IPS DF 19.7 (cell line): ENCODE data around the gene CBFA2T3.
A peak's percentile ranks its signal among the peaks of the same experiment; 100 is the strongest.
"Not testable (repeated sequence)": the region's sequence is repeated elsewhere in the genome, so short reads cannot be mapped to it uniquely, and the experiment has no call there.

Experiments
- DNase-seq: peaks from one replicate; pipeline ENCODE4 v3.0.0-alpha.2; 2013; ENCODE audit warnings: low read depth, low spot score

Gene CBFA2T3

DNA sequence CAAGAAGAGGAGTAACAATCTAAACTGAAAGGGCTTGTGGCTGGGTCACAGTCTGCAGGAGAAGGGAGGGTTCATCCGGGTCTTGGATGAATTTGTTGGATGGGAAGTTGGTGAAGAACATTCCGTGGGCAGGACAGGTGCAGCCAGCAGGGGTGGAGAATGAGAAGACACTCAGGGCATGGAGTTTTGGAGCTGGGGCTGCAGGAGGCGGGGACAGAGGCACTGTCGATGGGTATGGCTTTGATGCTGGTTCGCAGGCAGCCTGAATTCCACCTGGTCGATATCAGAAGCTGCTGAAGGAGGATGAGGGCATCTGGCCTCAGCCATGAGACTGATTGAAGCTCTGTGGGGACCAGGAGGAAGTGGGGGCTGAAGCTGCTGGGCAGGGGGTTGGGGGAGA, 36.1 kb upstream of the CBFA2T3 start:
- no peak for DNase-seq

DNA sequence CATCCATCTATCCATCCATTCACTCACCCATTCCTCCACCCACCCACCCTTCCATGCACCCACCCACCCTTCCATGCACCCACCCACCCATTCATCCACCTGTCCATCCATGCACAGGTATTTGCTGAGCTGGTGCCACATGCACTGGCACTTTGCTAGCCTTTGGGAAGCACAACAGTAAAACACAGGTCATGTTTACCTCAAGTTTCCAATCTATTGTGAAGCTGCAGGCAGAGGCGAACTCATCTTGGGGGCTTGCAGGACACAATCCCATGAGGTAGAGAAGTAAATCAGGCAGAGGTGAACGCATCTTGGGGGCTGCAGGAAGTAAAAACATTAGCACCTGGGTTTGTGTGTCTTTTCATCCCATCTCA, 35.6 kb upstream of the CBFA2T3 start:
- DNase-seq, result no peak

DNA sequence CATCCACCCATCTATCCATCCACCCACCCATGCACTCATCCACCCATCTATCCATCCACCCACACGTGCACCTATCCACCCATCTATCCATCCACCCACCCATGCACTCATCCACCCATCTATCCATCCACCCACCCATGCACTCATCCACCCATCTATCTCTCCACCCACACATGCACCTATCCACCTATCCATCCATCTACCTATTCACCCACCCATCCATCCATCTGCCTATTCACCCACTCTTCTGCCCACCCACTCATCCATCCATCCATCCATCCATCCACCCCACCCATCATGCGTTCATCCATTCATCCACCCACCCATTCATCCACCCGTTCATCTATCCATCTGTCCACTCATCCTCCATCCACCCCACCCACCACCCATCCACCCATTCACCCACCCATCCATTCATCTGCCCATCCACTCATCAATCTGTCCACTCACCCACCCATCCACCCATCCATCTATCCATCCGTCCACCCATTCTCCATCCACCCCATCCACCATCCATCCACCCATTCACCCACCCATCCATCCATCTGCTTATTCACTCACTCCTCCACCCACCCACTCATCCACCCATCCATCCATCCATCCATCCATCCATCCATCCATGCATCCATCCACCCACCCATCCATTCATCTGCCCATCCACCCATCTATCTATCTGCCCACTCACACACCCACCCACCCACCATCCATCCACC, 35.1 kb upstream of the CBFA2T3 start:
- DNase-seq, result no peak

DNA sequence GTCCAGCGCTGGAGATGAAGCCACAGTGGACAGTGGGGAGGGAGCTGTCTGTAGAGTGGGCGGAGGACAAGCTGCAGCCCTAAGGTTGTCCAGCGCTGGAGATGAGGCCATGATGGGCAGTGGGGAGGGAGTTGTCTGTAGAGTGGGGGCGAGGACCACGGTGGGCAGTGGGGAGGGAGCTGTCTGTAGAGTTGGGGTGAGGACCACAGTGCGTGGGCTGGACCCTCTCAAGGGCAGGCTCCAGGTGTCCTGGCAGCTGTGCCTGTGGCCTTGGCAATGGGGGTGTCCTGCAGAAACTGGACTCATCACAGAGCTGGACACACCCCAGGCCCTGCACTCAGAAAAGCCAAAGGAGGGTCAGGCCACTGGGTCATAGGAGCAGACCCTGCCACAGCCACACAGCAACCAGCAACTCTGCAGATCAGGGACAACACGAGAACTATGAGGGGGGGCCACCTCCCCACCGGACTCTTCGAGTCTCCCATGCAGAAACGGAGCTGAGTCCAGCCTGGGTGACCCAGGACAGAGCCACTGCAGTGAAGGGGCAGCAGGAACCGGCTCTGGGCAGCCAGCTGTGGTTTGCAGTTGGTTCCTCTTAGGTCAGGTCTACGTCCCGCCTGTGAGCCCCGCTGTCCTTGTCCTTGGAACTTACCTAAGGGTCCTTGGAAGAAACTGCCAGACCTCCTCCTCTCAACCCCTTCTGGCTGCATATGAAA, 33.4 kb upstream of the CBFA2T3 start:
- no peak for DNase-seq

DNA sequence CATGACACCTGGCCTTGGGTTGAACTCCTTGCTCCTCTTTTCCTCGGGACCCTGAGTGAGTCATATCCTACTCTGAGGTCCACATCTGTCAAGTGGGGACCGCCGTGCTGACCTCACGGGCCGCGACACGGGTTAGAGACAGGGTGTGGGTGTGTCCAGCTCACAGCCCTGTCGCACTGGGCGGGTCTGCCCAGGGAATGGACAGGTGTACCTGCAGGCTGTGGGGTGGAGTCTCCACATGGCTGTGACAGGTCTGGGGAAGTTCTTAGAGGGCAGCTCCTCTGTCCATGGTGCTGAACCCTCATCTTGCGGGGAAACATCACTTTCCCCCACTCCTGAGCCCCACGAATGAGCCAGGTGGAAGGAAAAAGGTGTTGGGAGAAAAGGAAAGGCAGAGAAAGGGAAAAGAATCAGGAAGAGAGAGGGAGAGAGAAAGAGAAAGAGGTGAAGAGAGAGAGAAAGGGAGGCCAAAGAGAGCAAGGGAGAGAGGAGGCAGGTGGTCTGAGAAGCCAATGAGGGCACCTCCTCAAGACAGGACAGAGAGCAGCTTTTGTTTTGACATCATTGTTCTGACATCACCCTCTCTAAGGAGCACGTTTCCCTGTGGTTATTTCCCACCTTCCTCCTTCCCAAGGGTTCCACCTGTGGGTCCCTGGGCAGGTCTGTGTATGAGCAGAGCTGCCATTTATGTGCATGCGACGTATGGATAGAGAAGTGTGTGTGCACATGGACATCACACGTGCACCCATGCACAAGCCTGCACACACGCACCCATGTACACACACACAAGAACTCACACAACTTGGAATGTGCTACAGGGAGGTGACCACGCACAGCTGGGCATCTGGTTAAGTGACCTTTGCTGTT, 32.6 kb upstream of the CBFA2T3 start:
- DNase-seq, result no peak

DNA sequence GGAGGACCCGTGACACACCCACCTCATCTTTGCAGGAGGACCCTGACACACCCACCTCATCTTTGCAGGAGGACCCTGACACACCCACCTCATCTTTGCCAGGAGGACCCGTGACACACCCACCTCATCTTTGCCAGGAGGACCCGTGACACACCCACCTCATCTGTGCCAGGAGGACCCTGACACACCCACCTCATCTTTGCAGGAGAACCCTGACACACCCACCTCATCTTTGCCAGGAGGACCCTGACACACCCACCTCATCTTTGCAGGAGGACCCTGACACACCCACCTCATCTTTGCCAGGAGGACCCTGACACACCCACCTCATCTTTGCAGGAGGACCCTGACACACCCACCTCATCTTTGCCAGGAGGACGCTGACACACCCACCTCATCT, 31.8 kb upstream of the CBFA2T3 start:
- DNase-seq, result not testable (repeated sequence)

DNA sequence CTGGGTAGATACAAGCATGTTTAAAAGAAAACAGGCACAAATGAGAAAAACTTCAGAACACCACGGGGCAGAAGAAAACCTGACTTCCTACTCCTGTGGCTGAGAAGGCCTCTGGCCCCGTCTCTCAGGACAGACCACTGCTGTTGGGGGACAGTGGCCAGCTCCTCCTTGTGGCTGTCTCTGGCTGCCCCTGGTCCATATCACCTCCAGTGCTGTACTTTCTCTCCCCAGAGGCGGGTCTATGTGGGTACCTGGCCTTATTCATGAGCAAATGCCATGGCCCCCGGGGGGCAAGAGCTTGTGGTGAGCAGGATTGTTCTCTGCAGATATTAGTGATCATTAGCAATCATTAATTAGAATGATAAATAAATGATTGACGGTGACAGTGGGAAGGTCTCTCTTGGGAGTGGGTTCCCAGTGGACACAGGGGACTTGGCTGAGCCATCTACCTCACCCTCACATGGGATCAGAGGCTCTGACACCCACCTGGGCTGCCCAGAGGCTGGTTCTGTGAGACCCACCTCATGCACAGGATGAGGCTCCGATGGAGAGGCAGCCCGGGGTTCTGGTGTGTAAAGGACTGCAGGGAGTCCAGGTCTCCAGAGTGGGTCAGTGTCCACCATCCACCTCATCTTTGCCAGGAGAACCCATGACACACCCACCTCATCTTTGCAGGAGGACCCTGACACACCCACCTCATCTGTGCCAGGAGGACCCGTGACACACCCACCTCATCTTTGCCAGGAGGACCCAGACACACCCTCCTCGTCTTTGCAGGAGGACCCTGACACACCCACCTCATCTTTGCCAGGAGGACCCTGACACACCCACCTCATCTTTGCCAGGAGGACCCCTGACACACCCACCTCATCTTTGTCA, 30.6 kb upstream of the CBFA2T3 start:
- no peak for DNase-seq

DNA sequence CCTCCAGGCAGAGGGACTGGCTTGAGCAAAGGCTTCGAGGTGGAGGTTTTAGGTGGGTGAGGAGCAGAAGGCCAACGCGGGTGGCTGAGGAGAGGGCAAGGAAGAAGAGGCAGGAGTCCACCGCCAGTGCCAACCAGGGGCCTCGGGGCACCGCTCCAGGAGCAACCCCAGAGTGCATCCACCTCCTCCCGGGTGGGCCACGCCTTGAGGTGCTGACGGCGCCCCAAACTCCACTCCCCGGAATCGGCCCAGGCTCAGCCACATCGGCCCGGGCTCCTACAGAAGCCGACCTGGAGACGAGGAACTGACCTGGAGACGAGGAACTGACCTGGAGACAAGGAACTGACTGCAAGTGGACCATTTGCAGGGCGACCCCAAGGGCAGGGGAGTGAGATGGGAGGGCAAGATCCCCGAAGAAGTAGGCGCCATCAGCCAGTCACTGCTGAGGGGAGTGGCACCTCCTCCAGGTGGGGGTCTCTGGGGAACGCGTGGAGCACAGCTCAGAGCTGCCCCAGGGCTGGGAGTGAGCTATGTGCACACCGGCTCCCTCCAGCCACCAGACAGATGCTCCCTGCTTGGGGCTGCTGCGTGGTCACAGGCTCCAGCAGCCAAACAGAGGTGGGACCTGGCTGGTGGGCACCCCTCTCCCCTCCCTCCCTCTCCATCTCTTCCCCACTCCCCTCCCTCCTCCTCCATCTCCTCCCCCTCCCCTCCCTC, 29.2 kb upstream of the CBFA2T3 start:
- no peak for DNase-seq

DNA sequence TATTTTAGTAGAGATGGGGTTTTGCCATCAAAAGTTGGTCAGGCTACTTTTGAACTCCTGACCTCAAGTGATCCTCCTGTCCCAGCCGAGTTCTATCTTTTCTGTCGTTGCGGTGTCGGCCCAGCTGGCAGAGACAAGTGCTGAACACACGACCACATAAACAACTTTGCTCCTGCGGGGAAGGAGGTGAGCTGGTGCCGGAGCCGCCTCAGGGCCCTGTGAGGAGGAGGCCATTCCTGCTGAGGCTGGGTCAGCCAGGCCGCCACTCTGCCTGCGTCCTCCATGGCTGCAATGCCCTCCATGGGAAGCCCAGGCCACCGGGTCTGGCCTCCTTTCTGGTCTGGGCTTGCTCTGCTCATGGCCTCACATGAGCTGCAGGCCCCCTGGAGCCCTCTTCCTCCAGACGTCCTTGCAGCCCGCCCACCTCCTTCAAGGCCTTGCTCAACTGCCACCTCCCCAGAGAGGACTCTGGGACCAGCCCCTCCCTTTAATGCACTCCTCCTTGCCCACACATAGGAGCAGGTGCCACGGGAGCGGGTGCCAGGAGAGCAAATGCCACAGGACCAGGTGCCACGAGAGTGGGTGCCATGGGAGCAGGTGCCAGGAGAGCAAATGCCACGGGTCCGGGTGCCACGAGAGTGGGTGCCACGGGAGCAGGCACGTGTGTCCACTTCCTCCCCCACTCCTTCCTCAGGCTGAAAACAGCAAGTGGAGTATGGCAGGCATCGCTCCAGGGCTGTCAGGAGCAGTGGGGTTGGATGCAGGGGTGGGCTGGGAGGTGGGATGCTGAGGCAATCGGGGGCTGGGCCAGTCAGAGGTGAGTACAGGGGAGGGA, 28.4 kb upstream of the CBFA2T3 start:
- DNase-seq, result no peak

DNA sequence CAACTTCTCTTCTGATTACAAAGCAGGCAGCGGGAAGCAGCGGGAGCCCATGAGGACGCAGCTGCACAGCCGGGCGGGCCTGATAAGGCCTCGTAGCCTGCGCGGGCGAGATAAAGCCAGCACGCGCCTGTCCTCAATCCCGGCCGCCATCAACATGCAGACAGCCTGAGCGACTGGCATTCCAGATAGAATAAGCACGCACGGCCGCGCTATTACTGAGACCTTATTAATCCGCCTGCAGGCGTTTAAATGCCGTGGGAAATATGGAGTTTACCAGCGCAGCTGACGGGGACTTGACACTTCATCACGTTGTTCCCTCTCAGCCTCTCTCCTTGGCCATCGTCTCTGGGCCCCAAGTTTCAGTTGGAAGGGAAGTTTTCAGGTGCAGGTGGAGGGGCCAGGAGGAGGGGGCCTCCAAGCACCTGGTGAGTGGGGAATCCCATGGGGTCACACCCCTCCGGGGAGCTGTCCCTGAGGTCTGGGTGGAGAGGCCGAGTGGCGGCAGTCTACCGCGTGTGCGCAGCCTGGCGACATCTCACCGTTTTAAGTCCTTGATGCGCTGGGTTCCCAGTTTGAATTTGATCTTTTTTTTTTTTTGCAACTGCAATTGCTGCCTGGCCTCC, 27.3 kb upstream of the CBFA2T3 start:
- no peak for DNase-seq

DNA sequence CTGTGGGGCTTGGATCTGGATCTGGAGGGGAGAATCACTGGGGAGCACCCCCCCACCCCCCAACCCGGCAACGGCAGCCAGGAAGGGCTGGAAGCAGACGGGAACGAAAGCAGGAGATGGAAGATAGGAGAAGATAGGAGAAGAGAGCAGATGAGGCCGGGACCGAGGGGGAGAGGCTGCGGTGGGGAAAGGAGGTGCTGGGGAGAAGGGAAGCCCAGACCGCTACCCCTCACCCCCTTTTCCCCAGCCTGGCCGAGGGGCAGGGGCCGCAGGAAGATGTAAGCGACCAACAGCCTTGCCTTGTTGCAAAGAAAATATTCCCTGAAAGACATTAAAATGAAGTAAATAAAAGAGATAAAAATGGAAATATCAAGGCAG, 26.8 kb upstream of the CBFA2T3 start:
- no peak for DNase-seq

DNA sequence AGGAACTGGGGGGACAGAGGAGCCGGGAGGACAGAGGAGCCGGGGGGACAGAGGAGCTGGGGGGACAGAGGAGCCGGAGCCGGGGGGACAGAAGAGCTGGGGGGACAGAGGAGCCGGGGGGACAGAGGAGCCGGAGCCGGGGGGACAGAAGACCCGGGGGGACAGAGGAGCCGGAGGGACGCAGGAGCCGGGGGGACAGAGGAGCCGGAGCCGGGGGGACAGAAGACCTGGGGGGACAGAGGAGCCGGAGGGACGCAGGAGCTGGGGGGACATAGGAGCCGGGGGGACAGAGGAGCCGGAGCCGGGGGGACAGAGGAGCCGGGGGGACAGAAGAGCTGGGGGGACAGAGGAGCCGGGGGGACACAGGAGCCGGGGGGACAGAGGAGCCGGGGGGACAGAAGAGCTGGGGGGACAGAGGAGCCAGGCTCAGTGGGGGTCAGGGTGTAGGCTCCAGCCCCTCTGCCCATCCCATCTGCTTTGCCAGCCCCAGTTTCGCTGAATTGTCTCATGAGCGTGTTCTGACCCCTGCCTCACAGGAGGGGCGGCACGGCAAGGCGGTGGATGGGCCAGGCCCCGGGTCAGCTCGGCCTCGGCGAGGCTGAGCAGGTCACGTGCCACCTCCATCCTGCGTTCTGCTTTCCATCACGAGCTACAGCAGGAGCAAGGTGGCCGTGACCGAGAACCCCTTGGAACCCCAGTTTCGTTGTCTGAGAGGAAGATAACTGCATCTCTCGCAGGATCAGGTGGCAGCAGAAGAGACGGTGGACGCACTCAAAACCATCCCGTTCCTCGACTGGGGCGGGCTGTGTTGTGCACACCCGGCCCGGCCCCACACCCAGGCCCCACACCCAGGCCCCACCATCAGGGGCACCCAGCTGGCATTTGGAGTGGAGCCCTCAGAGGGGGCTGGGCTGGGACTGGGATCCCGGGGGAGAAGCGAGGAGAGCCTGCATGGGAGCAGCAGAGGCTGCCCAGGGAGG, 26.1 kb upstream of the CBFA2T3 start:
- DNase-seq, result no peak

DNA sequence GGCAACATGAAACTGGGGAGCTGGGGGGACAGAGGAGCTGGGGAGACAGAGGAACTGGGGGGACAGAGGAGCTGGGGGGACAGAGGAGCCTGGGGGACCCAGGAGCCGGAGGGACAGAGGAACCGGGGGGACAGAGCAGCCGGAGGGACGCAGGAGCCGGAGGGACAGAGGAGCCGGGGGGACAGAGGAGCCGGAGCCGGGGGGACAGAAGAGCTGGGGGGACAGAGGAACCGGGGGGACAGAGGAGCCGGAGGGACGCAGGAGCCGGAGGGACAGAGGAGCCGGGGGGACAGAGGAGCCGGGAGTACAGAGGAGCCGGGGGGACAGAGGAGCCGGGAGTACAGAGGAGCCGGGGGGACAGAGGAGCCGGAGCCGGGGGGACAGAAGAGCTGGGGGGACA, 25.1 kb upstream of the CBFA2T3 start:
- not testable (repeated sequence) for DNase-seq

DNA sequence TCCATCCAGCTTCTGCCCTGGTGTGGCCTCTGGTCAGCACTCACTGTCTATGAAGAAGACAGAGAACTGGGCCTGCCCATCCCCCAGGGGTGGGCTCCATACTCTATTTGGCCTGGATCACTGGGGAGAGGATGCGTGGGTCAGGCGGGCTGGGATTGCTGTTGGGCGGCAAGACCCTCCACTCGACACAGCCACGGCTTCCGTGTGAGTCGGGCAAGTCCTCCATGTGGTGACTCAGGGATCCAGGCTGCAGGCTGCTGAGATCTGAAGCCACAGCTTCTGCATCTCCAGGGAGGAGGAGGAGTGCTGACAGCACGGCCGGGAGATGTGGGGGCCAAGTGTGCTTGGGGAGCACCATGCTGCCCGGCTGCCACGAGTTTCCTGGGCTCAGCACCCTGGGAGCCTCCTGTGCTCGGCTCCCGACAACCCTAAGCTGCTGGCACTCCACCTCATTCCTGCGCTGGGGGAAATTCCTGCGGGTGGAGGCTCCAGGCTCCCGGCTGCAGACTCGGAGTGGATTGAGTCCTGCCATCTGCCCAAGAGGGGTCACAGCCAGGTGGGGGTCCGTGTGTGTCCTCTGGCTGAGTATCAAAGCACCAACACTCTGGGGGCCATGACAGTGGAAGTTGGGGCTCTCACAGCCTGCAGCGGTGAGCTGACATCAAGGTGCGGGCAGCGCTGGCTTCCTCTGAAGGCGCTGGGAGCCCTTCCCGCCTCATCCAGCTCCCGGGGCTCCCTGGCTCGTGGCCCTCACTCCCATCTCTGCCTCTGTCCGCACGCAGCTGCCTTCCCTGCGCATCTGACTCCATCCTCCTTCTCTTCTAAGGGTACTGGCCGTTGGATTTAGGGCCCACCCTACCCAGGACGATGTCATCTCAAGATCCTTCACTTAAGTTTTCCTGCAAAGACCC, 24.4 kb upstream of the CBFA2T3 start:
- DNase-seq, result no peak

DNA sequence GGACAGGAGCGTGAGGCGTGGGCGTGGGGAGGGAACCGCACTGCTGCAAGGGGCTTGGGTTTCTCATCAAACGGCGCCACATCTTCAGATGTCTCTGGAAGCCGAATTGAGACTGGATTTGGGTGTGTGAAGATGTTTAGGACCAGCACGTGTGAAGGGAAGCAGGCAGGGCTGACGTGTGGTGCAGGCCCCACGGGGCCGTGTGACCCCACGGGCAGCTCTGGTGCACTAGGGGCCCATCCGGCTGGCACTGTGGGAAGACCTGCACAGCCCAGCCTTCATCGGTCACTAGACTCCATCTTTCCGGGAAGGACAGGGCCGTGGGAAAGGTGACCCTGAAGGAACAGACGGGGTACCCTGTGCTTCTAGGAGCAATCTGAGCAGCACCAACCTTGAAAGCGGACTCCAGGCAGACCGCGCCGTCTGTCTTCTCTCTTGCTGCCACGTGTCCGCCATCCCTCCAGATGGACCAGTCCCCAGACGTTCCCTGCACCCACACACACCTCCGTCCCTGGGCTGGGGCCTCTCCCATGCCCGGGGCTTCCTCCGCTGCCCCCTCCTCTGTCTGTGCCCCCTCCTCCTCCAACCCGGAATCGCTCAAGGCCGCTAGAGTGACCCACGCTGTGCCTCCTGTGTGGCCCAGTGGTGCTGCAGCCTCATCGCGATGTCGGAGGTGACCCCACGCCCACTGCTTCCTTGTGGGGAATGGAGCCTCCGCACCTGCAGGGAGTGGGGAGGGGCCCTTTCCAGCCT, 23.4 kb upstream of the CBFA2T3 start:
- DNase-seq, result no peak

DNA sequence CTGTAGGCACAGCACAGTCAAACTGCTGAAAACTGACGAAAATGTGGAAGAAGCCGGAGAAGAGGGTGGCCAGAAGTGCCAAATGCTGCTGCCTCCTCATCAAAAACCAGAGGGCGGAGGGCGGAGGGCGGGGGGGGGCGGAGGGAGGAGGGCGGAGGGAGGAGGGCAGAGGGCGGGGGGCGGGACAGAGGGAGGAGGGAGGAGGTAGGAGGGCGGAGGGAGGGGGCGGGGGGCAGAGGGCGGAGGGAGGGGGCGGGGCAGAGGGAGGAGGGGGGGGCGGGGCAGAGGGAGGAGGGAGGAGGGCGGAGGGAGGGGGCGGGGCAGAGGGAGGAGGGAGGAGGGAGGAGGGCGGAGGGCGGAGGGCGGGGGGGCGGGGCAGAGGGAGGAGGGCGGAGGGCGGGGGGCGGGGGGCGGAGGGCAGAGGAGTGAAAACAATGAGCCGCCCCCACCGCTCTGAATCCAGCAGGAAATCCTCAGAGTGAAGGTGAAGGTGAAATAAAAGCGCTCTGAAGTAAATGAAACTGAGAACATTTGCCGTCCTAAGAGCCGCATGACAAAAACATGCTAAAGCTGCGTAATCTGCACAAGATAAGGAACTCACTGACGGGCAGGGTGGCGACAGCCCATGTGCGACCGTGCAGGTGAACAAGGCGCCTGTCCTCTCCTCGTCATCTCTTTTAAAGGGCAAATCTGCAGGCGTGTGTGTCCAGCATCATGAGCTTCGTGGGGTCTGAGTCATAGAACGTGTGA, 22.6 kb upstream of the CBFA2T3 start:
- peak; percentile 23 for DNase-seq
